Neuronal stem cell (in vitro differentiated cells): ENCODE data around the gene SDCCAG8.

Experiments used
- DNase-seq: peaks from one replicate; pipeline ENCODE4 v3.0.0-alpha.2; 2013; ENCODE audit warnings: low spot score
- H2AFZ ChIP-seq: one replicate; pipeline ENCODE4 v1.6.1; 2013; ENCODE audit warnings: mild to moderate bottlenecking, low read length, inconsistent platforms
- H2AK5ac ChIP-seq: 2 replicates; pipeline ENCODE4 v1.6.1; 2013; ENCODE audit warnings: low read depth, mild to moderate bottlenecking, inconsistent platforms, low read length, moderate library complexity, mixed read lengths
- H2BK120ac ChIP-seq: 2 replicates; pipeline ENCODE4 v1.6.1; 2013; ENCODE audit warnings: low read depth, mild to moderate bottlenecking, inconsistent platforms, low read length, moderate library complexity, mixed read lengths
- H2BK12ac ChIP-seq: one replicate; pipeline ENCODE4 v1.6.1; 2013; ENCODE audit warnings: low read length, inconsistent platforms
- H2BK15ac ChIP-seq: 2 replicates; pipeline ENCODE4 v1.6.1; 2013; ENCODE audit warnings: mild to moderate bottlenecking, low read length, inconsistent platforms, mixed read lengths
- H2BK5ac ChIP-seq: one replicate; pipeline ENCODE4 v1.6.1; 2013; ENCODE audit warnings: inconsistent platforms, mild to moderate bottlenecking, low read length, moderate library complexity
- H3K14ac ChIP-seq: one replicate; pipeline ENCODE4 v1.6.1; 2013; ENCODE audit warnings: low read length, inconsistent platforms
- H3K18ac ChIP-seq: 2 replicates; pipeline ENCODE4 v1.6.1; 2013; ENCODE audit warnings: low read length, inconsistent platforms
- H3K23ac ChIP-seq: 2 replicates; pipeline ENCODE4 v1.6.1; 2013; ENCODE audit warnings: low read depth, mild to moderate bottlenecking, mixed read lengths, low read length, inconsistent platforms; ENCODE audit not compliant: poor library complexity
- H3K27ac ChIP-seq: replicated peaks from 3 replicates; pipeline ENCODE4 v1.5.1; 2013; ENCODE audit warnings: low read length, inconsistent platforms
- H3K27me3 ChIP-seq, 3 experiments: 2 replicates each; pipeline ENCODE4 v1.6.1; 2013; ENCODE audit warnings: low read length in 3 of 3, mild to moderate bottlenecking in 2 of 3, inconsistent platforms in 1 of 3, low read depth in 1 of 3, mixed read lengths in 1 of 3, moderate library complexity in 1 of 3; ENCODE audit not compliant: control insufficient read depth in 3 of 3, insufficient read depth in 3 of 3
- H3K36me3 ChIP-seq, 2 donors: replicated peaks in 1 of 2; 2 replicates each; pipeline ENCODE4 v1.6.1; 2013; ENCODE audit warnings: low read length in 2 of 2; ENCODE audit not compliant: control insufficient read depth in 2 of 2, insufficient read depth in 2 of 2
- H3K4ac ChIP-seq: 2 replicates; pipeline ENCODE4 v1.6.1; 2013; ENCODE audit warnings: inconsistent platforms, mild to moderate bottlenecking, low read length, moderate library complexity
- H3K4me1 ChIP-seq, 2 donors: 1 replicate in 1 of 2; 2 replicates in 1 of 2; pipeline ENCODE4 v1.6.1; 2013; ENCODE audit warnings: low read length in 2 of 2, low read depth in 1 of 2; ENCODE audit not compliant: control insufficient read depth in 2 of 2, insufficient read depth in 1 of 2
- H3K4me2 ChIP-seq: one replicate; pipeline ENCODE4 v1.6.1; 2013; ENCODE audit warnings: mild to moderate bottlenecking, low read length, inconsistent platforms; ENCODE audit not compliant: insufficient read depth, poor library complexity, severe bottlenecking
- H3K4me3 ChIP-seq, 2 donors: 2 replicates each; pipeline ENCODE4 v1.5.1; 2013; ENCODE audit warnings: low read length in 2 of 2, mild to moderate bottlenecking in 2 of 2, inconsistent platforms in 1 of 2, moderate library complexity in 1 of 2
- H3K79me1 ChIP-seq: one replicate; pipeline ENCODE4 v1.6.1; 2013; ENCODE audit warnings: low read depth, mild to moderate bottlenecking, inconsistent platforms, low read length, moderate library complexity
- H3K9ac ChIP-seq: one replicate; pipeline ENCODE4 v1.6.1; 2013; ENCODE audit warnings: mild to moderate bottlenecking, low read depth, low read length, inconsistent platforms; ENCODE audit not compliant: poor library complexity
- H3K9me3 ChIP-seq, 2 donors: replicated peaks in 1 of 2; 2 replicates each; pipeline versions ENCODE3 to v1.6.1; 2013; ENCODE audit warnings: low read length in 2 of 2, mild to moderate bottlenecking in 2 of 2, inconsistent platforms in 1 of 2, low read depth in 1 of 2, mixed read lengths in 1 of 2, moderate library complexity in 1 of 2; ENCODE audit not compliant: control insufficient read depth in 2 of 2, insufficient read depth in 1 of 2
- H4K8ac ChIP-seq: one replicate; pipeline ENCODE4 v1.6.1; 2013; ENCODE audit warnings: low read depth, mild to moderate bottlenecking, inconsistent platforms, low read length, moderate library complexity
- H4K91ac ChIP-seq: one replicate; pipeline ENCODE4 v1.6.1; 2013; ENCODE audit warnings: low read length, low read depth, mild to moderate bottlenecking, inconsistent platforms; ENCODE audit not compliant: poor library complexity
- WGBS, 2 donors: extraction: QIAGEN DNeasy Blood & Tissue Kit; methylation state at CpG; one replicate each; pipeline ENCODE4 v1.1.7; 2013; ENCODE audit warnings: missing lambda C conversion rate in 2 of 2, mixed read lengths in 1 of 2; ENCODE audit not compliant: insufficient read length in 2 of 2, insufficient replicate concordance in 1 of 2; ENCODE audit errors: extremely low coverage in 2 of 2; 5-methylcytosine and 5-hydroxymethylcytosine counted together

SDCCAG8 gene

GRCh38 chr1:243514927-243515326 is 259.1 kb downstream of the SDCCAG8 start:
- Histone ChIP-seq H3K4ac (no peak overlapping the region), H2BK5ac (no peak overlapping the region), H3K4me2 (no peak overlapping the region), H3K23ac (no peak overlapping the region), H4K91ac (no peak overlapping the region), H3K14ac (no peak overlapping the region), H2AK5ac (no peak overlapping the region), H2AFZ (no peak overlapping the region), H2BK15ac (no peak overlapping the region), H3K79me1 (no peaks in the 10 kb centered on the region), H4K8ac (no peak overlapping the region), H3K18ac (no peak overlapping the region), H3K9me3 (peaks cover 6 to 22% of the 10 kb centered on the region in 2 donors), H3K9ac (no peak overlapping the region), H3K27ac (no peak overlapping the region), H3K27me3 (no peaks in the 10 kb centered on the region), H3K4me1 (peaks cover 2 to 6% of the 10 kb centered on the region in 2 donors), H2BK12ac (no peak overlapping the region), H2BK120ac (no peak overlapping the region), H3K4me3 (no peak overlapping the region), H3K36me3 (peaks cover 7 to 28% of the 10 kb centered on the region in 2 donors)
- WGBS, 2 donors: no CpG with 5 or more reads among the region's 1 CpG
- no peak for DNase-seq

GRCh38 chr1:243520831-243521230 is 265.0 kb downstream of the SDCCAG8 start:
- H2BK5ac ChIP-seq: no peak overlapping the region
- no peaks in the 10 kb centered on the region for H3K27me3 ChIP-seq
- H3K27ac ChIP-seq: no peak overlapping the region
- no peak overlapping the region for H3K4ac ChIP-seq
- H3K4me3 ChIP-seq: no peak overlapping the region
- H3K9ac ChIP-seq: no peak overlapping the region
- H2AK5ac ChIP-seq: no peak overlapping the region
- no peak overlapping the region for H3K4me2 ChIP-seq
- no peak overlapping the region for H3K18ac ChIP-seq
- no peaks in the 10 kb centered on the region for H3K79me1 ChIP-seq
- no peak overlapping the region for H4K91ac ChIP-seq
- no peak overlapping the region for H2BK12ac ChIP-seq
- H3K36me3 ChIP-seq: no peaks in the 10 kb centered on the region
- H3K14ac ChIP-seq: no peak overlapping the region
- peaks cover 0 to 3% of the 10 kb centered on the region in 2 donors for H3K4me1 ChIP-seq
- no peak overlapping the region for H2AFZ ChIP-seq
- H2BK15ac ChIP-seq: no peak overlapping the region
- no CpG with 5 or more reads among the region's 1 CpG for WGBS, 2 donors
- no peak overlapping the region for H2BK120ac ChIP-seq
- no peak for DNase-seq
- no peak overlapping the region for H3K23ac ChIP-seq
- H4K8ac ChIP-seq: no peak overlapping the region
- H3K9me3 ChIP-seq: peaks cover 6 to 22% of the 10 kb centered on the region in 2 donors

- H2BK12ac ChIP-seq: no peak overlapping the region
- no peak overlapping the region for H3K4me3 ChIP-seq
- no peak overlapping the region for H3K27ac ChIP-seq
- WGBS, 2 donors: no CpG with 5 or more reads among the region's 5 CpGs
- no peaks in the 10 kb centered on the region for H3K79me1 ChIP-seq
- no peak overlapping the region for H4K8ac ChIP-seq
- no peak overlapping the region for H4K91ac ChIP-seq
- no peaks in the 10 kb centered on the region for H3K36me3 ChIP-seq
- no peak overlapping the region for H2BK15ac ChIP-seq
- H2BK5ac ChIP-seq: no peak overlapping the region
- H3K14ac ChIP-seq: no peak overlapping the region
- peaks cover 0 to 3% of the 10 kb centered on the region in 2 donors for H3K4me1 ChIP-seq
- no peaks in the 10 kb centered on the region for H3K27me3 ChIP-seq
- H2BK120ac ChIP-seq: no peak overlapping the region
- no peak overlapping the region for H3K23ac ChIP-seq
- H3K9me3 ChIP-seq: peaks cover 0 to 4% of the 10 kb centered on the region in 2 donors
- no peak overlapping the region for H3K18ac ChIP-seq
- no peak overlapping the region for H3K9ac ChIP-seq
- H3K4me2 ChIP-seq: no peak overlapping the region
- no peak overlapping the region for H2AK5ac ChIP-seq
- no peak overlapping the region for H2AFZ ChIP-seq
- DNase-seq: no peak
- H3K4ac ChIP-seq: no peak overlapping the region
Measured at GRCh38 chr1:243523766-243524165, 267.9 kb downstream of the SDCCAG8 start.

GRCh38 chr1:243525085-243525487 is 269.2 kb downstream of the SDCCAG8 start:
- WGBS, 2 donors: no CpG with 5 or more reads among the region's 2 CpGs
- no peak overlapping the region for H3K27ac ChIP-seq
- no peak for DNase-seq

More at GRCh38 chr1:243525085-243525487, 269.2 kb downstream of the SDCCAG8 start:
- H3K79me1 ChIP-seq: no peaks in the 10 kb centered on the region
- H3K14ac ChIP-seq: no peak overlapping the region
- no peak overlapping the region for H2BK12ac ChIP-seq
- no peaks in the 10 kb centered on the region for H3K27me3 ChIP-seq
- H3K36me3 ChIP-seq: no peaks in the 10 kb centered on the region
- H4K91ac ChIP-seq: no peak overlapping the region
- H3K9me3 ChIP-seq: peaks cover 0 to 4% of the 10 kb centered on the region in 2 donors
- no peak overlapping the region for H3K4ac ChIP-seq
- H3K18ac ChIP-seq: no peak overlapping the region
- H2BK15ac ChIP-seq: no peak overlapping the region
- H2BK5ac ChIP-seq: no peak overlapping the region
- no peak overlapping the region for H3K4me3 ChIP-seq
- no peak overlapping the region for H2AK5ac ChIP-seq
- no peak overlapping the region for H2BK120ac ChIP-seq
- no peak overlapping the region for H3K9ac ChIP-seq
- no peak overlapping the region for H4K8ac ChIP-seq
- no peak overlapping the region for H3K23ac ChIP-seq
- H2AFZ ChIP-seq: no peak overlapping the region
- no peak overlapping the region for H3K4me2 ChIP-seq
- H3K4me1 ChIP-seq: peaks cover 0 to 3% of the 10 kb centered on the region in 2 donors
